ENCODE data around the gene ZNF512.
"Not testable (repeated sequence)": the region's sequence is repeated elsewhere in the genome, so short reads cannot be mapped to it uniquely, and the experiment has no call there.

- TF ChIP-seq EZH2 (IDR thresholded peaks at IDR 0.05; ENCODE audit: insufficient read depth, poor library complexity, severe bottlenecking); EZH2phosphoT487 (IDR thresholded peaks at IDR 0.05; ENCODE audit: insufficient read depth, low read depth): not testable (repeated sequence)
Measured at GRCh38 chr2:27594020-27594703, 11.3 kb downstream of the ZNF512 start.

All from GM23248 (cell line).